GOT3 (cell line): ENCODE measurements around the gene FNDC3B.

ENCODE experiments used
- DNase-seq: peaks from one replicate; lab custom pipeline; 2025; ENCODE audit warnings: mixed read lengths; lab: John Stamatoyannopoulos, UW

FNDC3B gene

DNA sequence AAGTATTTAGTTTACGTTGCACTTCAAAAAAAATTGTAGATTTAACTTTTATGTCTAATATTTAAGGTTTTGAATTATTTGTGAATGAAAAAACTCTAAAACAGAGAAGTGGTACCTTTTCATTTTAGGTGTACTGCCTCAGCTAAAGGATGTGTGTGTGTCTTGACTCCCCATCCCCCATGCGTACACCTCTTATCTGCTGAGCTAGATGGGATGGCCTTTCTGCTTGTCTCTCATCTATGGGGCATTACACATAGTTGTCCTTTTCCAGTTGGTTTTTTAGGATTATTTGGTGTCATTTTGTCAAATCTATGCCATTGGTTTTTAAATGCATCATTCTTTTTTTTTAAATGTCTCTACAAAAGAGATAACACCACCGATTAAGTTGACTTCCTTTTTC lies 110.9 kb downstream of the FNDC3B start:
- no peak for DNase-seq

DNA sequence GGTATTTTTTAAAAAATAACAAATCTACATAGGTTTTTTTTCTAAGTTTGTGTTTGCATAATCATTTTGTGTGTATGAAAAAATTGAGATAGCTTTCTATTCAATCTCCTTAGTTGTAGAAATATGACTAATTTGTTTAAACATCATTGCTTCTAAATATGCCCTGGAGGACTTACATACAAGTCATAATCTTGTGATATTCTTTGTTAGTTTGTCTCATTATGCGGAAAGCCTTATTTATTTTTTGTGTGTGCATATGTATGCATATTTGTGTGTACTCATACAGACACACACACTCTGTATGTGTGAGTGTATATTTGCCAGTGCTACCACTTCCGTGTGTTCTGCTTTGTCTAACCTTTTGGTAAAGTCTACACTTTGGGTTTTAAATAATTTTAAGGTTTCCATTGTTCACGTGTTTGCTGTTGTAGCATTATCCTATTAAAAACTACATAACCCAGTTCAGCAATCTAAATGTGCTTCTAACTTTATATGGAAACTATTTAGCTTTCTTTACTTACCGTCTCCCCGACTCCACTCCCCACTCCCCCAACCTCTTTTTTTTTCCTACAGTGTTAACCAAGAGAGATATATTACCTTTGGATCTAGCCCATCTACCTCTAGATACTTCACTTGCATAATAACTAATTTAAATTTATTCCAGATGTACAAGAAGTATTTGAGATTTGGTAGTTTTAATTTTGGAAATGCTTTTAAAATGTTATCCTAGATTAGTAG lies 111.7 kb downstream of the FNDC3B start:
- no peak for DNase-seq

DNA sequence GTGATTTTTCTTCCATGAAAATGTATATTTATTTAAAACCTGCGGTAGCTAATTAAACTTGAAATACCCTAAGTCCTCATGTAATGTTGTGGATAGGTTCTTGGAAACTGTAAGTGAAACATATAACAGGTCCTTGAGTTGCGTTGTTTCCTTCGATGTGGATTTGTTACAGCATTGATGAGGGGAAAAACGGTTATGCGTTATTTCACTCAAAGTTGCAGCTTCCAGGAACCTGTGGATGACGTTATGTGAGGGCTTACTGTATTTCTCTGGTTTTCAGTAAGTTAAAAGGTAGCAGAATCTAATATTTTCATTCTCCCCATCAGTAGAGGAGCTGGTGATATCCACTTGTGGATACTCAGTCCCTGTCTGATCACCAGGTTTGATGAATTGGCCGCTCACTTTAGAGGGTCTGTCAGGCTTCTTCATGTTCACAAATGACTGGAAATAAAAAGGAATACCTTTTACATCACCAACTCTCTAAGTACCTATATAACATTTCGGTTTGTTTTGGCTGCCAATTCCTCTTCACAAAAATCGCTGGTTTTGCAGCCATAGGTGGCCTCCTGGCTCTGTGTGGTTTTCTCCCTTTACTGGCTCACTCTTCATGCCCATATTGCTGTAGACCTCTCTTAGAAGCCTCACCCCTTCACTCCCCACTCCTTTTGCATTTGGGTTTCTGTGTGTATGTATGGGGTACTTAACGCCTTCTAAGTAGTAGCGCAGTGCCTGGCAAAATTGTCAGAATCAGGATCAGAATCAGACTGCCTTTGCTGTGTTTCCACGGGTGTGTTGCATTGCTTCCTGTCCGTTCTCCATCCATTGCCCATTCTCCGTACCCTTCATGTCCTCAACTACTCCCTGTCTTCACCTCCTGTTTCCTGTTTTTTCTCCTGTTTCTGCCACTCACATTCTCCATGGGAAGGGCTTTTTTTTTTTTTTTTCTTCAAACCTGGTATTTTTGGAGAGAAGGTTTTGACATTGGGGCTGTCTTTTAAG lies 112.6 kb downstream of the FNDC3B start:
- DNase-seq = no peak

DNA sequence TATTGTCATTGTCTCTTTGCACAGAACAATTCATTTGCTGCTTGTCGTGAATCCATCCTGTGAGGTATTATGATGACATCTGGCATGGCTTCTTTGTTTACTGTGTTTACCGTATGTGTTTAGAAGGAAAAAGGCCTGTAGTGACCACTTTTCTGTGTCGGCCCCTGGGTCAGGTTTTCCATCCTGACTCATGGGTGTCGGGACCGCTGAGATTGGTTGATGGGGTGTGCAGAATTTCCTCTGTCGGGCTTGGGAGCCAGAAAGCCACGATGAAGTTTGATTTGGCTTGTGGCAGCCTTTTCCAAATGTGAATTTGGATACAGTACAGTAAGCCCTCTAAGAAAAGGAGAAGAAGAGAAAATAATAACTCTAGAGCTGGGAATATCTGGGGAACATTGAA lies 113.5 kb downstream of the FNDC3B start:
- no peak for DNase-seq

DNA sequence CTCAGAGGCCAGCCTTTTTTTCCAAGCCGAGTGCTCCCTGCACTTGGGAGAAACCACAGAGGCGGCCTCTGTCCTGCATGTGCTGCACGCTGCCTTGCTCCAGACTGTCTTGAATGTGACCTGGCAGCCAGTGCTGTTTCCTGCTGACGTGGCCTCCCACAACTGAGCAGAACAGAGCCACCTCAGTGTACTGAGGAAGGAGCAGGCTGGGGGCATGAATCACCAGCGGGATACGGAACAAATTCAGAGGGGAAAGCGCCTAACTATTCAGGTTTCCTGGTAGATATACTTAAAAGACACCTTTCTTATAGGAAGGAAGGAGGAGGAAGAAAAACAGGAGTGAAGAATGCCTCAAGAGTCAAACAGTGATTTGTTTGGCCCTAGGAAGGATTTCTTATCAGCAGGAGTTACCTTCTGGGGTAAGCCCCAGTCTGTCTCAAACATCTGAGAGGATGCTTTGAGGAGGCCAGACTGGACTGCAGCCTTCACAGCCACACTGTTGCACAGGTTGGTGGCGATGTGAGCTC lies 114.0 kb downstream of the FNDC3B start:
- peak; percentile 67 for DNase-seq

DNA sequence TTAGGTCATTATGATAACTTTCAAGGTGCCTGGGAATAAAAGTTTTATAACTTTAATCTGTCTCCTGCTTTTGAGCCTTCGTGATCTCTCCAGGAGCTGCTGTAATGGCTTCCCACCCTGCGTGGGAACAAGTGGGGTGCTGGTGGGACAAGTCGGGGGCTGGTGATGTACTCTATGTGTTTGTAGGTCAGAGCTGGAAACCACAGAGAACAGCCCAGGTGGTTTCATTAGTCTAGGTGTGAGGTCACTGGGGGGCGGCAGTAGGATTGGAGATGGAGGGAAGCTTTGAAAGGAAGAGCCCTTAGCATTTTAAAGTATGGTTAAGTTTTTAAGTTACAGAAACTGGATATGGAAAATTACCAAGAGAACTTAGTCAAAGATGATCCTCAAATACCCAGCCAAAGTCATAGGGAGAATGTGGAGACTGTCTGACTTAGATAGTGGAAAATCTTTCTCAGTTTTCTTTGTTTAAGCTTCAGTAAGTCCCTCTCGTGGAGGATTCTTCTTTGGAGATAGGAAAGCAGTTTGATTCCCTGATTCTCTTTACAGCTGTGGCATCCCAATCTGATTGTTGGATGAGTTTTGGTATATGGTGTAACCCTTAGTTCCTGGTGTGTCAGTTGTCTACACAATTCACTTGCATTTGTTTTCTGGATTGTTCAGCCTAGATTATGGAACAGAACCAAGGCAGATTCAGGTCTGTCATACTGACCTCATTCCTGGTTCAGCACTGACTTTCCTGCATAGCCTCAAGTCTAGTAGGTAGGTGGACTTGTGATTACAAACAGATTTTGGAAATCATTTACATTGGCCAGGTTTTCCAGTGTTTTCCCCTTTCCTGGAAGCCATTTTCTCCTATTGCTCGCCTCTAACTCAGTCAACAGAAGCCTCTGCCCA lies 115.6 kb downstream of the FNDC3B start:
- DNase-seq = no peak

DNA sequence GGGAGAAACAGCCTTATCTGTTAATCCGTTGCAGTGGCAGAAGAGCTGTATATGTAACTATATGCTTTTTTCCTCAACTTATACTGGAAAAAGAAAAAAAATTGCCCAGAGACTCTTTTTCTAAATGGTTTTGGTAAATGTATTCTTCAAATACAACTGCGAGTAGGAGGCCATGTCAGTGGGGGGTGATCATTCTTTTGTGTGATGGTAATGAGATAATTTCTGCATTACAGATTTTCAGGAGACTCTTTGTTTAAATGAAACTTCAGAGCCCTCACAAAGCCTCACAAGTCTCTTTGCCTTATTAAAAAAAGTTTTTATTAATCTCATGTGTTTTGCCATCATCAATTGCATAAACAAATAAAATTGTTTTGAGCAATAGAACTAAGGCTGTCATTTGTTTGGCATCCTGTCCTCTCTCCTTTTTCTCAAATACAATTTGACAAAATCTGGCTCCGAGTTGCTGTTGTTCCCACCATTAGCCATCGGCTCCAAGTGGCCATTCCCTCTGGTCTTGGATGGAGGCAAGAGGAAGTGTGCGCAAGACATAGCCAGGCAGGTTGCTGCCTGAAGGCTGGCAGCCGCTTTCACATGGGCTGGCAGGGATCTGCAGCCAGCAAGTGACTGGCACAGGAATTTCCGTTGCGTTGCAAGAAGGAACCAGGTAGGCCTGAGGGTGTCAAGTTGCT lies 116.7 kb downstream of the FNDC3B start:
- no peak for DNase-seq

DNA sequence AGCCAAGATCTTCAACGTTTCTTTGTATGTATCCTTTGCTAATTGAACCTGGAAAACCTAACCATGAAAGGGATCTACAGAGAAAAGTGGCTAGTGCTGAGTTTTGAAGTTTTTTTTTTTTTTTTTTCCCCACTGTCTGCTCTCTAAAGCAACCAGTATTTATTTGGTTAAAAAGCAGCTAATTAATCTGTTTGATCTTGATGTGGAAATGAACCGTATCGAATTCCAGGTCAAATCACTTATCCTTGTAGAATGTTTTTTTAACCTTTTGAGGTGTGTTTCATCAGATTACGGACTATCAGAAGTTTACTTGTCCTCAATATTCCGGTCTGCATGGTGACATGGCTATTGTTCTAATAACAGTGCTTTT lies 117.2 kb downstream of the FNDC3B start:
- DNase-seq = no peak

DNA sequence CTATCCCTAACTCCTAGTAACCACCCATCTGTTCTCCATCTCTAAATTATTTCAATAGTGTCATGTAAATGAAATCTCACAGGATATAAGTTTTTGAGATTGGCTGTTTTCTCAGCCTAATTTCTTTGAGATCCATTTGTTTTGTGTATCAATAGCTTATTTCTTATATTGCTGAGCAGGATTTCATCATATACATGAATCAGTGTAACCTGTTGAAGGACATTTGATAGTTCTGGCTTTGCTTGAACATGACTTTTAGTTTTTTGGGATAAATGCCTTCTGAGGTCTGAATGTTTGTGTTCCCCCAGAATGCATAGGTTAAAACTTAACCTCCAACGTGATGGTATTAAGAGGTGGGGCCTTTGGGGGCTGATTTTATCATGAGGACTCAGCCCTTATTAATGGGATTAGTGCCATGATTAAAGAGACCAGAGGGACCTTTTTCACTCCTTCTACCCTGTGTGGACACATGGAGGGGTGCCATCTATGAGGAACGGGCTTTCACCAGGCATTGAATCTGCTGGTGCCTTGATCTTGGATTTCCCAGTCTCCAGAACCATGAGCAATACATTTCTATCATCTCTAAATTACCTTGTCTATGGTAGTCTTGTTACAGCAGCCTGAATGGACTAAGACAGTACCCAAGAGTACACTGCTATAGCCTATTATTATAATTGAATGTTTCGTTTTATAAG lies 118.3 kb downstream of the FNDC3B start:
- DNase-seq = no peak

DNA sequence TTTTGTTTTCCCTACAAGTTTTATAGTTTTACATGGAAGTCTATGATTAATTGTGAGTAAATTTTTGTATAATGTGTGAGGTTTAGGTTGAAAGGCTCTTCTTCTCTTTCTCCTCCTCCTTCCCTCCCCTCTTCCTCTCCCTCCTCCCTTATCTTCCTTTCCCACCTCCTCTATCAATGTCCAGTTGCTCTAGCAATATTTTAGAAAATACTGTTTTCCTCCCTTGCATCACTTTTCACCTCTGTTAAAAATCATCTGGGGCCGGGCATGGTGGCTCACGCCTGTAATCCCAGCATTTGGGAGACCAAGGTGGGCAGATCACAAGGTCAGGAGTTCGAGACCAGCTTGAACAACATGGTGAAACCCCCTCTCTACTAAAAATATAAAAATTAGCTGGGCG lies 119.4 kb downstream of the FNDC3B start:
- DNase-seq = no peak

DNA sequence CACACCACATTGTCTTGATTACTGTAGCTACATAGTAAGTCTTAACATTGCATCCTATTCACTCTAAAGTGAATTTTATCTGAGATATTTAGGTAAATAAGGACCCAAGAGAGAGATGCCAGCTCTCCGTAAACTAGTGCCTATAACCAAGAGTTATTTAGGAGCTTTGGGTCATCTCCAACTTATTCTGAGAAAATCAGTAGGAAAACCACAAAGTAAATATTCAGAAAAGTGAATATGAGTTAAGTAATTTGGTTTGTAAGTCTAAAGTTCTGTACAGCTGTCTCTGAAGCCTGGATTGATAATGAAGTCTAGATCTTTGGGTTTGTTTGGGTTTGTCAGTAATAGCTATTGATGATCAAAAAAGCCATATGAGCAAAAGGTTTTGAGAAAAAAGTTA lies 120.0 kb downstream of the FNDC3B start:
- DNase-seq = no peak

DNA sequence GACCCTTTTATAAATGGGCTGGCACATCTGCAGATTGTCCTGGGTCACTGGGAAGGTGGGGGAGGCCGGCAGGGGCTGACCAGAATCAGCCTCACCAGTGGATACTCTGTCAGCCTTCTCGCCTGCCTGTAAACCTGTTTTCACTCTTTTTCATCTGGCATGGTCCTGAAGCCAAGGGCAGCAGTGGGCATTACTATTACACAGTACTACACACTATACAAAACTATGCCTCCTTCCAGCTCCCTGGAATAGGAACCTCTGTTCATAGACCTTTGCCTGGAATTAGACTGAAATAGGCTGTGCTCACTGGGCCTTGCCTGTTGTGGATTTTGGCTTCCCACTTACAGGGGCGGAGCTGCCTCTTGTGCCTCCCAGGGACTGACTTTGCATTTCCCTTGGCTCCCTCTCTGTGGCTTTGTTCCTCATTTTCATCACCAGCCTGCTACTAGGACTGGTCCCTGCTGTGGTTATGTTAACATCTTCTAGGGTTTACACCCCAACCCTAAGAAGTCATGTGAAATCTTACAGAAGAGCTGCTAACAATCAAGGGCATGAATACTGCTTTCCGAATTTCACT lies 120.7 kb downstream of the FNDC3B start:
- no peak for DNase-seq

DNA sequence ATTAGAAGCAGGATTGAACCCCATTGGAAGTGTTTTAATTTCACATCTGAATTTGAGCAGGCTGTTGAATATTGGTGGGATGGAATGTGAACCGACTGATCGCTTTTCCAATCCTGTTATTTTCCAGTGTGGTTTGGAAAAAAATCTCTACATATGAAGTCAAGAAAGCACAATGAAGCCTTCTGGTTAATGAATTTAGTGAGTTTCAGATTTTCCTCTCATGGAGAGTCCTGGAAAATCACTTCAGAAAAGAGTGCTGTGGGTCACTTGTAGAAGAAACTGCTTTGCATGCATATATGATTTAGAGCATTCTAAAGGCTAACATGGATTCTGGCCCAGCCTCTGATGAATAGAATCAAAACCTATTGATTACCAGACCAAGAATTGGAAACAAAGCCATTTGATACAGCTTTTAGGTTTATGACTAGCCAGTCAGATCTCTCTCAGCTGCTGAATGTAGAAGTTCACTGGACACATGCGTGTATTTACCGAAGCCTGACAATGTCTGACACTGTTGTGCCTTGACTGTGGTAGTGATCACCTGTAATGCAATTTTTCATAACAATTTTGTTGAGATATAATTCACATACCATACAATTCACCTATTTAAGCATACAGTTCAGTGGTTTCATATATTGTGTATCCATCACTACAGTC lies 121.9 kb downstream of the FNDC3B start:
- no peak for DNase-seq

DNA sequence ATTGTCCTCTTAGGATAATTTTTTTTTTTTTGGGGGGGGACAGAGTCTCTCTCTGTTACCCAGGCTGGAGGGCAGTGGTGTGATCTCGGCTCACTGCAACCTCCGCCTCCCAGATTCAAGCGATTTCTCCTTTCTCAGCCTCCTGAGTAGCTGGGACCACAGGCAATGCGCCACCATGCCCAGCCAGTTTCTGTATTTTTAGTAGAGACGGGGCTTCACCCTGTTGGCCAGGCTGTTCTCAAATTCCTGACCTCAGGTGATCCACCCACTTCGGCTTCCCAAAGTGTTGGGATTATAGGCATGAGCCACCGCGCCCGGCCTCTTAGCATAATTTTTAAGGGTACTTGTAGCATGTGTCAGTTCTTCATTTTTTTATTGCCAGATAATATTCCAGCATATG lies 122.6 kb downstream of the FNDC3B start:
- DNase-seq = no peak

DNA sequence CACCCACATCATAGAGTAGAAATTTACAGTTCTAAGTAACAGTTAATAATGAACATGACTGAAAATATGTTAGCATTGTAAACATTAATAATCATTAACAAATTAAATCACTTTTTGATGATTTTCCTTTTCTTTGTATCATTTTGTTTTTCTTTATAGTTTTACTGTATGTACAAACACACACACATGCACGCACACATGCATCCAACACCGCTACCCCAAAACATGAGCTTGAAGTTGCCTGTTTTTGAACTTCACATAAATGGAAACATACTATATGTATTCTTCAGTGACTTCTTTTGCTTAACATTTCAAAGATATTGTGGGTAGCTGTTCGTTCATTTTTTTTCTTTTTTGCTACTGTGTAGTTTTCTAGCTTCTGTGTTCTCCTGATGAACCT lies 123.9 kb downstream of the FNDC3B start:
- no peak for DNase-seq

DNA sequence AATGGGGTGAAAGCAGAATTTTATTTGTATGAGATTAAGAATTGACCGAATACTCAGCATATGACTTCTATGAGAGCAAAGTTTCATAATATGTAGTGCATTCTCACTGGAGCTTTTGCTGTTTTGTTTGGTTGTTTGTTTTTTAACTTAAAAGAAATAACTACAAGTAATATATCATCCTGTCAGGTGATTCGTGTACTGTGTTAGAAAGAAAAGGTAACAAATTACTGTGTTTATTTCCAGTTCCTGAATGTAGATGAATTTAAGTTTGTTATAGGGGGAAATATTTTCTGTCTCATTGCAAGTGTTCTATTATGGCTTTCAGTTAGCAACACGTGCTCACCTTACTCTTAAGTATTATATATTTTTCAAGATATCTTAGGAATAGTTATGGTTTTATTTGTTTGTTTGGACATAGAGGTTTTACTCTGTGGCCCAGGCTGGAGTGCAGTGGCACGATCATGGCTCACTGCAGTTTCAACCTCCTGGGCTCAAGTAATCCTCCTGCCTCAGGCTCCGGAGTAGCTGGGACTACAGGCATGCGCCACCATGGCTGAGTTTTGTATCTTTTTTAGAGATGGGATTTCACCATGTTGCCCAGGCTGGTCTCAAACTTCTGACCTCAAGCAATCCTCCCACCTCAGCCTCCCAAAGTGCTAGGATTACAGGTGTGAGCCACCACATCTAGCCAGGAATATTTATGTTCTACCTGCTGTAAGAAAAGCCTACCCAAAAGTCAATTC lies 125.4 kb downstream of the FNDC3B start:
- no peak for DNase-seq

DNA sequence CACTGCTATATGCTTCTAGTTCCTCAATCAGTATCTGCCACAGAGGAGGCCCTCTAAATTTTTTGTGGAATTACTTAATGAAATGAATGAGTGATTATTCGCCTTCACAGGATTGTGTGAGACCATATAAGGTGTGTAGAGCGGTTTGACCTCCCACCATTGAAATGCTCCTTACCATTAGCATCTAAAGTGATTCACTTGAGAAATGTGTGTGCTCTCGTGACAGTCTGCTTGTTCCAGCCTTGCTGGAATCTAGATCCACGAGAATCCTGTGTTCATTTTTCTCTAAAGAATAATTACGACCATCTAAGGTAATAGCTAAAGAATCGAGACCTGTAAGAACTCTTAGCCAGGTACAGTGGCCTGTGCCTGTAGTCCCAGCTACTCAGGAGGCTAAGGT lies 126.9 kb downstream of the FNDC3B start:
- DNase-seq = no peak

DNA sequence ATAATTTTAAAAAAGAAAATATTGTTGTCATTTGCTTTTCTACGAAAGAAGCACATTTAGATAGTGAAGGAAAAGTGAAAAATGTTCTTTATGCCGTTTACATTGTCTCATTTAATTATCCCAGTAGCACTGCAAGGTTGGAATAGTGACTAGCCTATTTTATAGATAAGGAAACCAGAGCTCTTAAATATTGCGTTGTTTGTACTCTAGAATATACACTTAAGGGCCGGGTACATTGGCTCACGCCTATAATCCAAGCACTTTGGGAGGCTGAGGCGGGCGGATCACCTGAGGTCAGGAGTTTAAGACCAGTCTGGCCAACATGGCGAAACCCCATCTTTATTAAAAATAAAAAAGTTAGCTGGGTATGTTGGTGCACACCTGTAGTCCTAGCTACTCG lies 127.5 kb downstream of the FNDC3B start:
- DNase-seq = no peak
